IMR-90 (cell line): ENCODE results near the gene SLC19A2. TPM values are rescaled to one million over a fixed set of nuclear protein-coding genes. Genes with fewer than 3 reads are reported as not detected.

Source experiments
- ATAC-seq: fragments of 200-7000 bp; cut with Tn5 transposase; 2 replicates; pipeline ENCODE4 v1.9.1; 2020; ENCODE audit warnings: low read depth, mild to moderate bottlenecking, moderate library complexity
- BruUV-seq: library from RNA; stranded (reverse); fragments of 400-500 nt; replicated peaks from 2 replicates; lab custom pipeline; 2021; lab: Mats Ljungman, UMichigan
- CTCF ChIA-PET: fragments of 300-600 bp; formaldehyde crosslinking; extraction: SDS; loops from one replicate; lab custom pipeline; 2021; ENCODE audit warnings: antibody characterized with exemption; lab: Yijun Ruan, JAX
- POLR2A ChIA-PET: fragments of 300-600 bp; sonication (Branson Sonifier 250); formaldehyde crosslinking; loops from one replicate; lab custom pipeline; 2022; ENCODE audit warnings: antibody characterized with exemption; ENCODE audit not compliant: unreplicated experiment; lab: Charles Lee
- DNase-seq: peaks from one replicate; pipeline ENCODE4 v3.0.0; 2013
- H2AFZ ChIP-seq: replicated peaks from 2 replicates; pipeline ENCODE3; 2013; ENCODE audit warnings: low read length, mild to moderate bottlenecking; ENCODE audit not compliant: poor library complexity
- H2AK5ac ChIP-seq: 2 replicates; pipeline ENCODE4 v1.6.1; 2013; ENCODE audit warnings: low read depth, low read length, inconsistent platforms
- H2AK9ac ChIP-seq: replicated peaks from 2 replicates; pipeline ENCODE3; 2013; ENCODE audit warnings: mild to moderate bottlenecking, low read depth, low read length, moderate library complexity; ENCODE audit not compliant: poor library complexity
- H2BK120ac ChIP-seq: 2 replicates; pipeline ENCODE4 v1.6.1; 2013; ENCODE audit warnings: low read depth, low read length, inconsistent platforms
- H2BK15ac ChIP-seq: 3 replicates; pipeline ENCODE4 v1.6.1; 2013; ENCODE audit warnings: low read depth, low read length, inconsistent platforms
- H2BK20ac ChIP-seq: 2 replicates; pipeline ENCODE4 v1.6.1; 2013; ENCODE audit warnings: low read depth, mild to moderate bottlenecking, inconsistent platforms, low read length, moderate library complexity
- H2BK5ac ChIP-seq: 2 replicates; pipeline ENCODE4 v1.6.1; 2013; ENCODE audit warnings: mild to moderate bottlenecking, low read depth, low read length, inconsistent platforms; ENCODE audit not compliant: poor library complexity, severe bottlenecking
- H3K14ac ChIP-seq: replicated peaks from 2 replicates; pipeline ENCODE4 v1.6.1; 2013; ENCODE audit warnings: low read depth, low read length, inconsistent platforms
- H3K18ac ChIP-seq: 2 replicates; pipeline ENCODE4 v1.6.1; 2013; ENCODE audit warnings: low read depth, low read length, control low read depth
- H3K23ac ChIP-seq: 2 replicates; pipeline ENCODE4 v1.6.1; 2013; ENCODE audit warnings: low read depth, low read length, inconsistent platforms
- H3K27ac ChIP-seq: 2 replicates; pipeline ENCODE4 v1.5.1; 2013; ENCODE audit warnings: mild to moderate bottlenecking, control low read depth, low read length; ENCODE audit not compliant: insufficient read depth
- H3K27me3 ChIP-seq: 2 replicates; pipeline ENCODE4 v1.6.1; 2013; ENCODE audit warnings: low read length; ENCODE audit not compliant: control insufficient read depth, insufficient read depth
- H3K36me3 ChIP-seq: 2 replicates; pipeline ENCODE4 v1.6.1; 2013; ENCODE audit warnings: low read length, mixed read lengths; ENCODE audit not compliant: control insufficient read depth, insufficient read depth
- H3K4ac ChIP-seq: 2 replicates; pipeline ENCODE4 v1.6.1; 2013; ENCODE audit warnings: low read depth, low read length, inconsistent platforms
- H3K4me1 ChIP-seq: 2 replicates; pipeline ENCODE4 v1.6.1; 2013; ENCODE audit warnings: low read length, mixed read lengths; ENCODE audit not compliant: control insufficient read depth, insufficient read depth
- H3K4me2 ChIP-seq: 2 replicates; pipeline ENCODE4 v1.6.1; 2013; ENCODE audit warnings: low read depth, mild to moderate bottlenecking, control low read depth, low read length, moderate library complexity
- H3K4me3 ChIP-seq: 2 replicates; pipeline ENCODE4 v1.5.1; 2013; ENCODE audit warnings: low read depth, mild to moderate bottlenecking, control low read depth, low read length, moderate library complexity; ENCODE audit not compliant: insufficient read depth
- H3K56ac ChIP-seq: 2 replicates; pipeline ENCODE4 v1.6.1; 2013; ENCODE audit warnings: low read length, inconsistent platforms; ENCODE audit not compliant: insufficient read depth; ENCODE audit errors: extremely low read depth
- H3K79me1 ChIP-seq, 2 experiments: 2 replicates each; pipeline ENCODE4 v1.6.1; 2013; ENCODE audit warnings: low read length in 2 of 2, inconsistent platforms in 1 of 2, low read depth in 1 of 2
- H3K9ac ChIP-seq: 2 replicates; pipeline ENCODE4 v1.6.1; 2013; ENCODE audit warnings: low read depth, low read length, control low read depth
- H3K9me1 ChIP-seq: 2 replicates; pipeline ENCODE4 v1.6.1; 2013; ENCODE audit warnings: low read length, inconsistent platforms; ENCODE audit not compliant: insufficient read depth
- H3K9me3 ChIP-seq: 2 replicates; pipeline ENCODE4 v1.6.1; 2013; ENCODE audit warnings: low read length; ENCODE audit not compliant: control insufficient read depth, insufficient read depth
- H4K20me1 ChIP-seq: 2 replicates; pipeline ENCODE4 v1.6.1; 2013; ENCODE audit warnings: low read length, inconsistent platforms; ENCODE audit not compliant: insufficient read depth
- H4K5ac ChIP-seq: 2 replicates; pipeline ENCODE4 v1.6.1; 2013; ENCODE audit warnings: mild to moderate bottlenecking, low read depth, low read length, control low read depth
- H4K8ac ChIP-seq, 2 experiments: 2 replicates each; pipeline ENCODE4 v1.6.1; 2013; ENCODE audit warnings: low read depth in 2 of 2, low read length in 2 of 2, control low read depth in 1 of 2, inconsistent platforms in 1 of 2
- H4K91ac ChIP-seq: 2 replicates; pipeline ENCODE4 v1.6.1; 2013; ENCODE audit warnings: low read depth, low read length, inconsistent platforms; ENCODE audit not compliant: insufficient read depth
- BHLHE40 ChIP-seq: fragments of 150-350 bp; IDR thresholded peaks from 2 replicates; pipeline ENCODE4 v1.6.1; 2016; ENCODE audit warnings: mild to moderate bottlenecking, low read depth, low read length
- CEBPB ChIP-seq: IDR thresholded peaks from 2 replicates; pipeline ENCODE4 v1.6.1; 2012; ENCODE audit warnings: low read depth, low read length, improper control_type of control experiment
- CHD1 ChIP-seq: IDR thresholded peaks from 2 replicates; pipeline ENCODE4 v1.6.1; 2012; ENCODE audit warnings: low read depth, low read length, improper control_type of control experiment
- FOS ChIP-seq: fragments of 150-350 bp; IDR thresholded peaks from 2 replicates; pipeline ENCODE4 v1.6.1; 2016; ENCODE audit warnings: low read depth, low read length
- MAFK ChIP-seq: IDR thresholded peaks from 2 replicates; pipeline ENCODE4 v1.6.1; 2012; ENCODE audit warnings: low read depth, low read length, improper control_type of control experiment
- MAZ ChIP-seq: IDR thresholded peaks from 2 replicates; pipeline ENCODE4 v1.6.1; 2012; ENCODE audit warnings: low read depth, mild to moderate bottlenecking, low read length, improper control_type of control experiment, moderate library complexity, borderline replicate concordance
- MXI1 ChIP-seq: IDR thresholded peaks from 2 replicates; pipeline ENCODE4 v1.6.1; 2012; ENCODE audit warnings: low read depth, mild to moderate bottlenecking, low read length, moderate library complexity, borderline replicate concordance
- NFE2L2 ChIP-seq: fragments of 150-350 bp; IDR thresholded peaks from 2 replicates; pipeline ENCODE4 v1.6.1; 2016; ENCODE audit warnings: low read depth, mild to moderate bottlenecking, low read length
- POLR2A ChIP-seq: IDR thresholded peaks from 2 replicates; pipeline ENCODE4 v1.6.1; 2012; ENCODE audit warnings: mild to moderate bottlenecking, low read depth, low read length
- RAD21 ChIP-seq: IDR thresholded peaks from 2 replicates; pipeline ENCODE4 v1.6.1; 2012; ENCODE audit warnings: low read length, improper control_type of control experiment
- RCOR1 ChIP-seq: IDR thresholded peaks from 2 replicates; pipeline ENCODE4 v1.6.1; 2012; ENCODE audit warnings: mild to moderate bottlenecking, low read length, improper control_type of control experiment; ENCODE audit not compliant: insufficient replicate concordance
- SMC3 ChIP-seq: fragments of 150-350 bp; IDR thresholded peaks from 2 replicates; pipeline ENCODE4 v1.6.1; 2016; ENCODE audit warnings: low read depth, mild to moderate bottlenecking, antibody characterized with exemption, low read length, moderate library complexity
- dilution Hi-C: fragments of 300-500 bp; cut with HindIII; formaldehyde crosslinking; loops from one replicate; pipeline ENCODE4 v1.14.3; 2018; ENCODE audit warnings: low sequenced_read_pairs; ENCODE audit not compliant: unreplicated experiment
- in situ Hi-C: fragments of 300-500 bp; cut with MboI; formaldehyde crosslinking; loops from 3 replicates; pipeline ENCODE4 v1.14.3; 2019; ENCODE audit warnings: low sequenced_read_pairs, inconsistent platforms, mixed read lengths
- intact Hi-C: fragments of 100-400 bp; cut with micrococcal nuclease; formaldehyde crosslinking; loops from 2 replicates; pipeline ENCODE4 v1.10.0; 2022
- polyA plus RNA-seq, 3 experiments: library from polyadenylated mRNA; depleted of rRNA; stranded (reverse); fragments of >200 nt; gene quantifications; 2 replicates each; pipeline ENCODE4 v1.2.3, GENCODE V29; 2012; ENCODE audit warnings: low replicate concordance in 1 of 3
- total RNA-seq: library from RNA; depleted of rRNA; stranded (reverse); fragments of >200 nt; gene quantifications from 2 replicates; pipeline ENCODE4 v1.2.3, GENCODE V29; 2012
- TF ChIP-seq, protein P1 (sequence below): fragments of 150-350 bp; IDR thresholded peaks from 2 replicates; pipeline ENCODE4 v1.6.1; 2016; ENCODE audit warnings: low read depth, mild to moderate bottlenecking, low read length, moderate library complexity, borderline replicate concordance
- TF ChIP-seq, protein P2 (sequence below): conservative IDR thresholded peaks from 2 replicates; pipeline ENCODE4 v1.5.1; 2012; ENCODE audit warnings: mild to moderate bottlenecking, low read depth, low read length, improper control_type of control experiment

The SLC19A2 gene
- total and polyA plus RNA-seq, 2 of the 4 experiments (the other 2 are of a cell fraction), result 3.6 to 5.2 TPM

DNA sequence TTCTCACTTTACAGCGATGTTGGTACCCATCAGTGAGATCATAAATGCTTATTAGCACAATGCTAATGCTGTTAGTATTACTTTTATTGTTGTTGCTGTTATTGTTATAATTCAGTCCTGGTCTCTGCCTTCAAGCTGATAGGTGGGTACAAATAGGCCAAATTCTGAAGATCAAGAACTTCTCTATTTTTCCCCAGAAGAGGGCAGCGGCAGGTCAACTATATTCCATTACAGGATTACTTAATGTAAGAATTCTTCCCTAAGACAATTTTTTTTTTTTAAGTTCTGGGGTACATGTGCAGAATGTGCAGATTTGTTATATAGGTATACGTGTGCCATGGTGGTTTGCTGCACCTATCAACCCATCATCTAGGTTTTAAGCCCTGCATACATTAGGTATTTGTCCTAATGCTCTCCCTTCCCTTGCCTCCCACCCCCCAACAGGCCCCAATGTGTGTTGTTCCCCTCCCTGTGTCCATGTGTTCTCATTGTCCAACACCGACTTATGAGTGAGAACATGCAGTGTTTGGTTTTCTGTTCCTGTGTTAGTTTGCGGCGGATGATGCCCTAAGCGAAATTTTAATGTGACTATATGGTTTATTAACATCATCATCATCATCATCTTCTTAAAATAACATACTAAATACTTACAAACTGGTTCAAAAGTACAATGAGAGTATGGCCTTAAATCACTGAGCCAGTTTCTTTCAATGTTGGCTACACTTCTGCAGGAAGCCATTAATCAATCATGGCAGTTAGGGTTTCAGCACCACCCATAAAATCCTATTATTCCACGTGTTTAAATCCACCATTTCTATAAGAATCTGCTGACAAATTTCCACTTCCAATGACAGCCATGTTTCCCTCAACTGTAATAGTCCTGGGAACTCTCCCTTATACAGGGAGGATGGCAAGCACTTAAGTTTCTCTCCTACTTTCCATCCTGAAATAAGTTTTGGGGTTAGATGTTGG, 19.2 kb downstream of the SLC19A2 start (continued):
- TF ChIP-seq MAZ (no peak), FOS (no peak)

DNA sequence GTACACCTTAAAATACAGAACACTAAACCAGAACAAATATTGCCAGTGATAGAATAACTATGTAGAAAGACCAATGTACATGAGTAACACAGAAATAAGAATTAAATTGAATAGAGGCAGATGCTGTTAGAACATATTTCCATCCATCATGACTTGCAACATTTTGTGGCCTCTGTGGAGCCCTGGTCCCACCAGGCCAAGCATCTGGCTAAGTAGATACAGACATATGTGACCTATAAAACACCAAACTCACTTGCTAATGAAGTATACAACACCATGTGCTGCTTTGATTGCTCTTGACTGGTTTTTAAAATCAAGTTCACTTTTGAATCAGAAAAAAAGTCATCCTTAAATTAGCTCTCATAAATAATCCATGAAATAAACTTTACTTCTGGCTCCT, 20.5 kb downstream of the SLC19A2 start:
- Histone ChIP-seq H2BK15ac (no peak overlapping the region), H3K14ac (no peak overlapping the region), H3K9ac (no peak overlapping the region), H3K4ac (no peak overlapping the region), H2BK120ac (no peak overlapping the region), H3K36me3 (peaks cover 5% of the 10 kb centered on the region; the same call in 1 of the 2 replicates), H3K4me3 (no peak overlapping the region), H4K91ac (no peak overlapping the region), H3K27ac (no peak overlapping the region), H4K20me1 (no peaks in the 10 kb centered on the region), H3K9me1 (no peaks in the 10 kb centered on the region), H3K9me3 (no peaks in the 10 kb centered on the region), H3K4me1 (no peaks in the 10 kb centered on the region), H3K23ac (no peak overlapping the region), H2BK5ac (no peak overlapping the region), H4K8ac (no peak overlapping the region), H4K5ac (no peak overlapping the region), H3K4me2 (no peak overlapping the region), H3K79me1 (0 out of 4 replicates have a peak, but pooled peaks cover 0 to 3% of the 10 kb centered on the region in 2 experiments), H2AFZ (no peak overlapping the region), H2AK5ac (no peak overlapping the region), H3K56ac (no peak overlapping the region), H3K27me3 (no peaks in the 10 kb centered on the region), H2BK20ac (no peak overlapping the region), H2AK9ac (no peak overlapping the region), H3K18ac (no peak overlapping the region)
- CTCF ChIA-PET, result interaction anchor here (0.6 to 1.5 kb wide), 2 partner anchors 81 to 246 kb away, joined by 3 to 7 read pairs; no protein-coding TSS in a partner anchor
- dilution Hi-C loops, result no loop called here
- POLR2A ChIA-PET, result no interaction called here
- DNase-seq (no peak), ATAC-seq (no peak)
- intact Hi-C loops, result loop anchor here (5.0 kb wide), 1 partner anchor 247 kb away; the partner anchor contains the start of gene SELL
- in situ Hi-C loops, result no loop called here
- no TSS peak for BruUV-seq
- TF ChIP-seq FOS (no peak), RCOR1 (no peak), SMC3 (no peak), POLR2A (no peak), BHLHE40 (no peak), CHD1 (no peak), CEBPB (no peak), MAFK (no peak), RAD21 (no peak), NFE2L2 (no peak), MXI1 (no peak)
- TF ChIP-seq, protein P1, sequence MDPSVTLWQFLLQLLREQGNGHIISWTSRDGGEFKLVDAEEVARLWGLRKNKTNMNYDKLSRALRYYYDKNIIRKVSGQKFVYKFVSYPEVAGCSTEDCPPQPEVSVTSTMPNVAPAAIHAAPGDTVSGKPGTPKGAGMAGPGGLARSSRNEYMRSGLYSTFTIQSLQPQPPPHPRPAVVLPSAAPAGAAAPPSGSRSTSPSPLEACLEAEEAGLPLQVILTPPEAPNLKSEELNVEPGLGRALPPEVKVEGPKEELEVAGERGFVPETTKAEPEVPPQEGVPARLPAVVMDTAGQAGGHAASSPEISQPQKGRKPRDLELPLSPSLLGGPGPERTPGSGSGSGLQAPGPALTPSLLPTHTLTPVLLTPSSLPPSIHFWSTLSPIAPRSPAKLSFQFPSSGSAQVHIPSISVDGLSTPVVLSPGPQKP, result no peak
- TF ChIP-seq, protein P2, sequence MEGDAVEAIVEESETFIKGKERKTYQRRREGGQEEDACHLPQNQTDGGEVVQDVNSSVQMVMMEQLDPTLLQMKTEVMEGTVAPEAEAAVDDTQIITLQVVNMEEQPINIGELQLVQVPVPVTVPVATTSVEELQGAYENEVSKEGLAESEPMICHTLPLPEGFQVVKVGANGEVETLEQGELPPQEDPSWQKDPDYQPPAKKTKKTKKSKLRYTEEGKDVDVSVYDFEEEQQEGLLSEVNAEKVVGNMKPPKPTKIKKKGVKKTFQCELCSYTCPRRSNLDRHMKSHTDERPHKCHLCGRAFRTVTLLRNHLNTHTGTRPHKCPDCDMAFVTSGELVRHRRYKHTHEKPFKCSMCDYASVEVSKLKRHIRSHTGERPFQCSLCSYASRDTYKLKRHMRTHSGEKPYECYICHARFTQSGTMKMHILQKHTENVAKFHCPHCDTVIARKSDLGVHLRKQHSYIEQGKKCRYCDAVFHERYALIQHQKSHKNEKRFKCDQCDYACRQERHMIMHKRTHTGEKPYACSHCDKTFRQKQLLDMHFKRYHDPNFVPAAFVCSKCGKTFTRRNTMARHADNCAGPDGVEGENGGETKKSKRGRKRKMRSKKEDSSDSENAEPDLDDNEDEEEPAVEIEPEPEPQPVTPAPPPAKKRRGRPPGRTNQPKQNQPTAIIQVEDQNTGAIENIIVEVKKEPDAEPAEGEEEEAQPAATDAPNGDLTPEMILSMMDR, result no peak
